ENCODE measurements around the gene PIK3C2G.

The PIK3C2G gene

DNA sequence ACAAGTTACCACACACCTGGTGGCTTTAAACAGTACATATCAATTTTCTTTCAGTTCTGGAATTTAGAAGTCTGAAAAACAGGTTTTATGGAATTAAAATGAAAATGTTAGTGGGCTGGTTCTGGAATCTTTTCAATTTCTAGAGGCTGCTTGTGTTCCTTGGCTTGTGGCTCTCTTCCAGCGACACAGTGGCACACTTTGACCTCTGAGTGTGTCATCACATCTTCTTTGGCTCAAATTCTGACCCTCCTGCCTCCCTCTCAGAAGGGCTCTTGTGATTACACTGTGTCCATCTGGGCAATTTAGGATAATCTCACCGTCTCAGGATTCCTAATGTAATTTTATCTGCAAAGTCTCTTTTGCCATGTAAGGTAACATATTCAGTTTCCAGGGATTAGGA, 306.5 kb downstream of the PIK3C2G start:
- DNase-seq (ENCODE audit: low read depth), result no peak

DNA sequence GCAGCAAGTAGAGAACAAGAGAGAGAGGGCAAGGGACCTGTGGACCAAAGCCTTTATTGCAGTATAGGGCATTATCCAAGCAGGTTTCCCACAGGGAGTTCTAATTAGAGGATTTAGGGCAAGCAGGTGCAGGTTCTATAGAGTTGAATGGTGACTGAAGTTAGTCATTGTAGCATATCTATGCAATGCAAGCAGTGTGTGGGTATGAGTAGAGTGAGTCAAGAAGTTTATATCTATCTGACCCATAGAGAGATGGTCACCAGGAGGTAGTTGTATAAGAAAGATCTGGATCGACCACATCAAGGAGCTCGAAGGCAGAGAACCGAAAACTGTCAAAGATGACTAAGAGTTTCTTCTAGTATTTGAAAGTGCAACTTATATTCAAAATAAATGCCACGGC, 309.2 kb downstream of the PIK3C2G start:
- no peak for DNase-seq (ENCODE audit: low read depth)

DNA sequence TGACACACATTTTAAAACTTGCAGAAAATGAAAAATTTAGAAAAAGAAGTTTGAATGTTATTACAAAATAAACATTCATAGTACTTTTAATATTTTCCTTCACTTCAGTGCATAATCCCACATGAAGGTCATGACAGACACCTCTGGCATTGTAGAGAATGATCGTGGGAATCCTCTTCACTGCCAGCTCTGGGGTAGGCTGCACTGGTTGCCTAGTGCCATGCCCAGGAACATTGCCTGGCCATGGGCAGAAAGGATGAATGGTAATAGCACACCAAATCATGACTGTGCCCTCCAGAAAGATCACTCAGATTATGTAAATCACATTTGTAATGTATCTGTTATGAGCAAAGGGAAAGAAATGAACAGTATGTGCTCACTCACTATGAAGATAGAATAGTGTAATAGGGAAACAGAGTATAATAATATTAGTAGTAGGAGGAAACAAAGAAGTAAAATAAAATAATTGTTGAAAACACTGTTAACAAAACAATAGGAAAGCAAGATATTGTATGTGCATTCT, 314.8 kb downstream of the PIK3C2G start:
- DNase-seq (ENCODE audit: low read depth), result no peak

DNA sequence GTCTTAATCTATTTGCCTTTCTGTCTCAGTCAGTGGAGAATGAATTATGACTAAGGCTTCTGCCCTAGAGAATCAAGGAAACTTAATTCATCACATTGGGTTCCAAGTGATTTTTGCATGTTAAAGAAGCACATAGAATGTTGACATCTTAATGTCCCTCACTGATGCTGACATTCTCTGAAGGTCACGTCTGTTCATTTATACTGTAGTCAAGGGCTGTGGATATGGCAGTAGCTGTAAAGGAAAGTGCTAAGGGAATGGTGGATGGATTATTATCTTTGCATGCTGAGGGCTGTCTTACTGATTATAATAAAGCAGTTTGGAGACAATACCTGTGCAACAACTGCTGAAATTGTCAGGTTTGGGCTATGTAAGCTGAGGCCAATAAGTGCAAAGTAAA, 315.3 kb downstream of the PIK3C2G start:
- DNase-seq (ENCODE audit: low read depth), result no peak

DNA sequence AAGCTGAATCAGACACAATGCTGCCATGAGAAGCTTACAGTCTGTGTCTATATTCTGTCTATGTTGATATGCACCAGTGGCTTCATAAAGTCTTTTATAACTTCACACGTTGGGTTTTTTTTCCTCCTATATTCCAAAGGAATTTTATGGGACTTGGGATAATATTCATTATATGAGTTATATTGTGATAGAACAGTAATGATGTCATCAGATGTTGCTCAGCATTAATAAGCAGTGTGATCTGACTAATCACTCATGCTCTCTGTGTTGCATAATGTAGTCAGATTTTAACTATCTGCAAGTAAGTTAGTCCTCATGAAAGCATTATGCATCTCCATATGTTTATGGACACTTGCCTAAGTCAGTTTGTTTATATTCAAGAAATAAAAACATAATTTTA, 316.9 kb downstream of the PIK3C2G start:
- no peak for DNase-seq (ENCODE audit: low read depth)

DNA sequence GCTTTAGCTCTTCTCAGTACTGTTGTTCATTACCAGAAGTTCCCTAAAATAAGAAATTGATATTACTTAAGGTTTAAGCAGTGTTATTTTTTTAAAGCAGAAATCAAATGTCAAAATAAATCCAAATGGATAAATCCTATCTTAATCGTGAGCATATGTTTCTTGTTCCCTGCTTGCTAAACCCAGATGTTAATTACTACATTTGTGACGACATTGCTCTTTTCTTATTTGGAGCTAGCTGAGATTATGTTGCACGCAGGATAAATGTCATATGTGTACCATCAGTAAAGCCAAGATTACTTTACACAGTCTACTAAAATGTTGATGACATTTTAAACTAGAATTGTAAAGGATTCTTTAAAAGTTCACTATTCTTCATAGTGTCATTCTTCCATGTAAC, 319.0 kb downstream of the PIK3C2G start:
- DNase-seq (ENCODE audit: low read depth), result no peak

DNA sequence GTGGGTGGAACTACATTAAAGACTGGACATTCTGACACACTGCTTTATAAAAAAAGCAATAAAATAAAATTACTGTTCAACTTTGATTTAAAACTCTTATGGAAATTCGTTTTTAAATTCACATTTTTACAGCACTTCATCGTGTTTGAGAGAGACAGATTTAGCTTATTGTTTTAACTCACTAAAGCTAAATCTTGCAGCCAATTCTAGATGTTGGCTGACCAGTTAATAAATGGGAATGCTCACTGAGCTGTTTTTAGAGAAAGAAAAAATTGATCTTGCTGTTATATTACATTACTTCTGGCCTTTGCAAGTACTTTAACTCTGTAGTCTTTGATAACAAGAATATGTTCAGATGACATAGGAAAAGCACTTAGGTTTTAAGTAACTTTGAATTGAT, 319.4 kb downstream of the PIK3C2G start:
- no peak for DNase-seq (ENCODE audit: low read depth)

DNA sequence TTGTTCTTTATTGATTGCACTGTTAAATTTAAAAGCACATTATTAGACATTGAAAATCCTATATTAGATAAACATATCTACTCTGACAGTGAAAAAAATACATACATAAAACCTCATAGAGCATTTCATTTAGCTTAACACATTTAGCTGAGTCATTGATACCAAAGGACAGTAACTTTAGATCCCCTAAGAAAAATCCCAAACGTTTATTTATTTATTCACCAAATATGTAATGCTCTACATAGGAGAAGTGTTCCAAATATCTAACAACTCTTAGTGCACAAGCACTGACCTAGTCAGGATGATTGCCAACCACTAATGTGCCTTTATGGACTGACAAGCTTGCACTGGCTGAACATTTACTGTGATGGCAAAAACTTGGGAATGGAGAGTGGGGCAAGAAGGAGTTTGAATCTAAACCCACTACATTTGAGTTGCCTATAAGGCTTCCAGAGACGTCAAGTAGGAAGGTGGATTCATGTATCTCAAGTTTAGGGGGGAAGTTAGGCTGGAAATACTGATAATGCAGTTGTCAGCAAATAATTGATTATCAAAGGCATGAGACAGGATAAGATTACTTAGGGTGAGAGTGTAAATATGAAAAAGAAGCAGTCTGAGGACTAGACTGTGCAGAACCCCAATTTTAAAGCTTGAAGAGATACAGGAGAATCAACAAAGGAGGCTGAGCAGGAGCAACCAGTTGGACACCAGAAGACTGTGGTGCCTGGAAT, 320.1 kb downstream of the PIK3C2G start:
- no peak for DNase-seq (ENCODE audit: low read depth)

DNA sequence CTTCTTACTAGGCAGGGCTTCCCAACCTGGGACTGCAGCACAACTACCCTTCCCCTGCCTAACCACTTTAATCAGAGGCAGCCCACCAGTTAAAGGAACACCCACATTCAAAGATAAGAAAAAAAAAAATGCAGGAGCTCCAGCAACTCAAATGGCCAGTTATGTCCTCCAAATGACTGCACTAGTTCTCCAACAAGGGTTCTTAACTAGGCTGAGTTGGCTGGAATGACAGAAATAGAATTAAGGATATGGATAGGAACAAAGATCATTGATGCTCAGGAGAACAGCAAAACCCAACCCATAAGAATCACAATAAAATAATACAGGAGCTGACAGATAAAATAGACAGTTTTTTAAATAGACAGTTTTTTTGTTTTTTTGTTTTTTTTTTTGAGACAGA, 322.3 kb downstream of the PIK3C2G start:
- no peak for DNase-seq (ENCODE audit: low read depth)

DNA sequence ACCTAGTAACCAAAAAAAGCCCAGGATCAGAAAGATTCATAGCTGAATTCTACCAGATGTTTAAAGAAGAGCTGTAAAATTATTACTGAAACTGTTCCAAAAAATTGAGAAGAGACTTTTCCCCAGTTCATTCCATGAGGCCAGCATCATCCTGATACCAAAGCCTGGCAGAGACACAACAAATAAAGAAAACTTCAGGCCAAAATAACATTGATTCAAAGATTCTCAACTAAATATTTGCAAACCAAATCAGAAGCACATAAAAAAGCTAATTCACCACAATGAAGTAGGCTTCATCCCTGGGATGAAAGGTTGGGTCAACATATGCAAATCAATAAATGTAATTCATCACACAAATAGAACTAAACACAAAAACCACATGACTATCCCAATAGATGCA, 325.3 kb downstream of the PIK3C2G start:
- DNase-seq (ENCODE audit: low read depth), result no peak

DNA sequence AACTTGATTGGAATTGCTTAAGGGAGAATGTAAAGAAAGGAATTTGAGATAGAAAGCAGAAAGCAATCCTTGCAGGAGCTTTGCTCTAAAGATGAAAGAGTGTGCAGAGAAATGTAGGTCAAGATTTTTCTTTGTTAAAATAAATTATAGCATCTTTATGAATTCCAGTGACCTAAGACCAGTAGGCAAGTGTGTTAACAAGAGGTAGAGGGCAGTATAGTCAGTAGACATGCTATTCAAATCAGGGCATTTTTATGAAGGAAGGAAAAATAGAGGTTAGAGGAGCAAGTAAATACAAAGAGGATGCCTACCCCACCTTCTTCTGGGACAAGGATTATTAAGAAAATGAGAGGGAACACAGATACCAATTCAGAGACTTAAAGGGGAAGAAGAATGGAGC, 328.0 kb downstream of the PIK3C2G start:
- DNase-seq (ENCODE audit: low read depth), result no peak

DNA sequence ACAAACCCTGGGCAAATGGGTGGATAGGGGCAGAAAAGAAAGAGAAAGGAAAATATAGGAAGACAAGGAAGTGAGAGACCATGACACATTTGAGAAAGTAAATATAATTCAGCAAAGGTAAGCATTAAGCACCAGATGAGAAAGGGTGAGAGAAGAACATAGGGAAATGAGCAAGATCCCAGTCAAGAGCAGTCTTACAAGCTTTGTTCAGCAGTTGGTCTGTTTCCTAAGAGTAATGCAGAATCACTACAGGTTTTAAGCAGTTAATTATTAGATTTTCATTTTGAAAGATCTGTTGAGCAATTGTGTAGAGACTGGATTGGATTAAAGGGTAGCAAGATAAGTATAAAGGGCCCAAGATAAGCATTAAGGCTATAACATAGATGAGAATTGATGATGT, 330.2 kb downstream of the PIK3C2G start:
- DNase-seq (ENCODE audit: low read depth), result no peak

DNA sequence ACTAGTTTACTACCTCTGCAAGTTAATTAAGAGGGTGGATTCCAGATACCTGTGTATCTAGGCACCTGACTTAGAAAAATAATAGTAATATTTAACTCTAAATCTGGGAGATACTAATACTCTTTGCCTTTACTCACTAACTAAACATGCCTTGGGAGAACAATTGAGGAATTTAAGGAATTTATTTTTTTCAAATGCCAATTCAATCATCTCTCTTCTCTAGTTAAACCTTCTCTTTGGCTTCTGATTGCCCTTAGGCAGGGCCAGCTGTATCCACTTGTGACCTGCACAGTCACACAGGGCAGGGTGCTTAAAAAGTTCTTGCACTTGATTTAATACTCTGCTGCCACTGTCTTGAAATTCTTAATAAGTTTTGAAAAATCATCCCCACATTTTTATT, 334.1 kb downstream of the PIK3C2G start:
- no peak for DNase-seq (ENCODE audit: low read depth)

DNA sequence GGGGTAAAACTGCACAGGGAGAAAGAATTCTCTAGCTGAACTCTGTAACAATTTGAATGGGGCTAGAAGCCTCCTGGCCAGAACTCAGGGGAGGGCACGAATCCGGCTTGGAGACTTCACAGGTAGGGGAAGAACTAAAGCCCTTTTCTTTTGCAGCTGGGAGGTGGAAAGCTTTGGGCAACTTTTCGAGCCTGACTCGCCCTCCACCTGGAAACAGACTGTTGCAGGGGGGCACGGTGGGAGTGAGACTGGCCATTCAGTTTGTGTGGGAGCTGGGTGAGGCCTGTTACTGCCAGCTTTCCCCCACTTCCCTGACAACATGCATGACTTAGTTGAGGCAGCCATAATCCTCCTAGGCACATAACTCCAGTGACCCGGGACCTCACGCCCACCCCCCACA, 340.6 kb downstream of the PIK3C2G start:
- DNase-seq (ENCODE audit: low read depth), result no peak

DNA sequence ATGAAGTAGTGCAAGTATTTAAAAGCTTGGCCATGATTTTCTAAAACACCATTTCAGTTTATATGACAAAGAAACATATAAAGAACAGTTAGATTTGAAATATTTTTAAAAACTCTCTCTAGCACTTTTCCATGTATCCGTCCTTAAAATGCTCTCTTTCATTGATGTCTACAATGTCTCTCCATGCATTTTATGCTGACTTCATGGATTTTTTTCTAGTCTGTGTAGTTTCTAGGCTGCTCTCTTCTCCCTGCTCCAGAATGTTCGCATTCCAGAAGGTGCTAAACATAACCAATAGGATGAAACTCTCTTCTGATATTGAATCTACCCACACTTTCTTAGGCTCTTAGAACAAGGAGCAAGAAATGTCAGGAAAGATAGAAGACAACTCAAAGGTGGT, 351.7 kb downstream of the PIK3C2G start:
- no peak for DNase-seq (ENCODE audit: low read depth)

DNA sequence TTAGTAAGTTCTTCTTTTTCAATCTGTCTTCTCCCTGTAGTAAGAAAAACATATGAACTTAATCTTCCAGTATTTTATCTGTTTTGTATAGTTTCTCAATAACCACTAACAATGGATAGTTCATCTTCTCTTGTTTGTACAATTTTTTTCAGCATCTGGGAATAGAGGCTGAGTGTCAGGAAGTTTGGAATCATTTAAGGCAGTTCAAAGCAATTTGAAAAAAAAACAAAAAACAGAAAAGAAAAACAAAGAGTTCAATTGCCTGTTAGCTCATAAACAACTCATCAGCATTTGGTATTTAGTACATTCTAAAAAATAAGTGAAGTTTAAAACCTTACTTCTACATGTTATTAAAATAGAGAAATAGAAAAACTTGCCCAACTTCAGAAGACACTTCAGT, 359.7 kb downstream of the PIK3C2G start:
- DNase-seq (ENCODE audit: low read depth), result no peak

DNA sequence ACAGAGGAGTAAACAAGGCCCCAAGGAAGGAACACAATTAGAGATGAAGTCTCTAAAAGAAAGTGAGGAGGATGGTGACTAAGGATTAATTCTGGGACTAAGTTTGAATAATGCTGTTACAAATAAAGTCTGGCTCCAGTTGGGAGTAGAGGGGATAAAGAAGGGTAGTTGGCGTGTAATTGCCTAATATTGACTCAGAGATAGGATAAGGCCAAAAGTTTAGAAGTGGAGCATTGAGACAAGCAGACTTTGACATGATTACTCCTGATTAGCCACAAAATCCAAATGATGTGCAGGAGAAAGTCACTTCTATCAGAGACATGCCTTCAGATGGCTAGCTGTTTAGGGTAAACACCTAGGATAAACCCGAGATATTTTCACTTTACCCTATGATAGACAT, 368.1 kb downstream of the PIK3C2G start:
- no peak for DNase-seq (ENCODE audit: low read depth)

DNA sequence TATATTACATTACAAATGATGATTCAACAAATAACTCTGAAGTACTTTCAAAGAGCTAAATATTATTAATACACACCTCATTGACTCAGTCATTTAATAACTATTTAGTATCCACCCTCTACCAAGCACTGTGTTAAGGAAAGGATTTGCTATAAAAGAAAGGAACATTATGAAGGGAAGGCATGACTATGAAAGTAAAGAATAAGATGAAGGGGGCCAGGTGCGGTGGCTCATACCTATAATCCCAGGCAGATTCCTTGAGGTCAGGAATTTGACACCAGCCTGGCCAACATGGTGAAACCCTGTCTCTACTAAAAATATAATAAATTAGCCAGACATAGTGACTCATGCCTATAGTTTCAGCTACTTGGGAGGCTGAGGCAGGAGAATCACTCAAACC, 368.6 kb downstream of the PIK3C2G start:
- no peak for DNase-seq (ENCODE audit: low read depth)

DNA sequence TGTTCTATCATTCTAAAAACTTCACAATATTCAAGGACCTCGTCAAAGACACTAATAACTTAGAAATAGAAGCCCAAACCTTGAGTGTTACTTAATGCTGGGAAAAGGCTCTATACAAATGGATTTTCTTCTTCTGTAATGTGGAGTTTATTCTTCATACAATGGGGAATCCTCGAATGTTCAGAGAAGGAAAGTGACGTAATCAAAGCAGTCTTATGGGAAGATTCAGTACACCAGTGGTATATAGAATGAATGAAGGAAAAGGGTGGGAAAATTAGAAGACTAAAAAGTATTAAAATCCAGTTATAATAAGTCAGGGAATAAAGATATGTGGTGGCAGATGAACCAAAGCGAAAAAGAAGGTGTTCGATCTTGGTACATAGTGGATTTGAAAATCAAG, 370.0 kb downstream of the PIK3C2G start:
- no peak for DNase-seq (ENCODE audit: low read depth)

DNA sequence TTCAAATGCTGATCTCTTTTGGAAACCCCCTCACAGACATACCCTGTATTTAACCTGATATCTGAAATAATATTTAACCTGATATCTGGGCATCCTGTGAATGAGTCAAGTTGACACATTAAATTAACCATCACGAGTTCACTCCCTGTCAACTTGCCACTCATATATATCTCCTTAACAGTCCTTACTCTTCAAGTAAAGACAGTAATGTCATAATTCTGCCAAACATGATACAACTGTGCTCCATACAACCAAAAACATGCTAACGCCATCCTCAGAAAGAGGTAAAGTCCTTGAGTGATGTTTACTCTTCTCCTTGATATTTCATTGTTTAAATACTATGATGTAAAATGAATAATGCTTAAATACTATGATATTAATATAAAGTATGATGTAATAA, 371.5 kb downstream of the PIK3C2G start:
- no peak for DNase-seq (ENCODE audit: low read depth)

DNA sequence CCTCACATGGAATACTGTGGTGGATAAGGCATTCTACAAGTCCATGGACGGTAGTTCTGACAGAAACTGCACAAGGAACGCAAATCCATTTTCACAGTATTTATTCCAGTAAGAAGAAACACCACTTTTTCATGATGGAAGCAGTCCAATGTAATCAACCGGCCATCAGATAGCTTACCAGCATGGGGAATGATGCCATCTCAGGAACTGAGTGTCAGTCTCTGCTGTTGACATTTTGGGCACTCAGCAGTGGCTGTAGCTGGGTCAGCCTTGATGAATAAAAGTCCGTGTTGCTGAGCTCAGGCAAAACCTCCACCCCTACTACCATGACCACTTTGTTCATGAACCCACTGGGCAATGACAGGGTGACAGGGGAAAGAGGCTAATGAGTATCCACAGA, 373.1 kb downstream of the PIK3C2G start:
- DNase-seq (ENCODE audit: low read depth), result no peak

DNA sequence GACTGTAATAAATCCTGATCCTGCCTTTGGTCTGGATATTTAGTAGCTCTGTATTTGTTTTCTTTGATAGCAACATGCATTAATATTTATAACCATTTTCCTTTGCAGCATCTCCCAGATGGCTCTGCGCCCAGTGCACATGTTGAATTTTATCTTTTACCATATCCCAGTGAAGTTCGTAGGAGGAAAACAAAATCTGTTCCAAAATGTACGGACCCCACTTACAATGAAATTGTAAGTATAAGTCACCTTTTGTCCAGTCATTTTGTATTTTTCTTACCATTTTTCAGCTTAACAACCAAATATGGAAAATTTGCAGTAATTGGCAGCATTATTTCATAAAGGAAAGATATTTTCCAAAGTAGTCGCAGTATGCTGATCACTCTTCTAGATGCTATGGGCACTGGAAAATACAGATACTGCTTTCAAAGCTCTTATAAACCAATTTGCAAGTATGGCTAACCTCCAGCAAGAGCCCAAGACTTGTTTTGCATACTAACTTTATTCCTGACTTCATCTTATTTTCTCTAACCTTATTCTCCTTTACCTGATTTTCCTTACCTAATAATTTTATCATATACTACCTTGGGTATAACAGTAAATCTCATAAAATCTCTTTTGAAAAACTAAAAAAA, 379.1 kb downstream of the PIK3C2G start:
- DNase-seq (ENCODE audit: low read depth), result no peak

DNA sequence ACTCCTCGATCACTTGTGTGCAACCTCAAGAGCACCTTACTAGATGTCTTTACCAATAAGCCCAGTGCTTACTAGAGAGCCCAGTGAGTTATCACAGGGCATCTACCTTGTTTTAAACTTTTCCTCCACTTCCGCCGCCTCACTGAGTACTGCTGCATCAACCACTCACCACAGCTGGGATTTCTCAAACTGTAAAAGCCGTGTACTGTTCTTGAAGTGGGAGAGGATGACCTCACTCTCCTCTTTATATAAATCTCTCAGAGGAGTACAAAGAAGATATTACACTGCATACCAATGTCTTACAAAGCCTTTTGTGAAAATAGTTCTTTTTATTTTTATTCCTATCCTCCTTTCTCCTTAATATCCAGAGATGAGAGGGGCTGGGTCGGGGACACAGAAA, 382.4 kb downstream of the PIK3C2G start:
- DNase-seq (ENCODE audit: low read depth), result no peak

DNA sequence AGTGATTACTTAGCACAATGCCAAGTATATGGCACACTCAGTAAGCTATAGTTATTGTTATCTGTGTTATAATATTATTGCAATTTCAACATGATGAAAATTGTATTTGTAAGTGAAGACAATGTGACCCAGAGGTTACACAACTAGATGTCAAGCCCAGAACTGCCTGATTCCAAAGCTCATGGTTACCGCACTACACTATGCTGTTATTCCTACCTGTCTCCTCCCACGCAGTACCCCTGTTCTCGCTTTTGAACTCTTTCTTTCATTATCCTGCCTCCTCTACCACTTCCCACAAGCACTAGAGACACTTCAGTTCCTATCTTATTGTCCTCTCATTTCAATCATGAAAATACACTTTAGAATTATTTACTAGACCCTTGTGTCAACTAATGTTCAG, 383.2 kb downstream of the PIK3C2G start:
- no peak for DNase-seq (ENCODE audit: low read depth)
